Common myeloid progenitor, CD34-positive (primary cell): ENCODE measurements around the gene AKAP13.
A peak's percentile ranks its signal among the peaks of the same experiment; 100 is the strongest.
"Not testable (repeated sequence)": the region's sequence is repeated elsewhere in the genome, so short reads cannot be mapped to it uniquely, and the experiment has no call there.

Experiments used
- CTCF ChIA-PET: fragments of 350-600 bp; sonication (Branson Sonifier 250); formaldehyde crosslinking; loops from one replicate; lab custom pipeline; 2021; ENCODE audit warnings: antibody characterized with exemption; lab: Charles Lee
- POLR2A ChIA-PET: fragments of 350-600 bp; sonication (Branson Sonifier 250); formaldehyde crosslinking; loops from one replicate; lab custom pipeline; 2021; ENCODE audit warnings: antibody characterized with exemption; lab: Charles Lee
- DNase-seq, 3 donors: peaks; one replicate each; pipeline versions ENCODE4 v3.0.0 to v3.0.0-alpha.2; 2013
- H3K27ac ChIP-seq, 2 experiments: 1 replicate in 1 of 2; 2 replicates in 1 of 2; pipeline ENCODE4 v1.7.0; 2013; ENCODE audit warnings: inconsistent platforms in 2 of 2, low read length in 2 of 2, mild to moderate bottlenecking in 2 of 2, low read depth in 1 of 2, moderate library complexity in 1 of 2; ENCODE audit not compliant: severe bottlenecking in 2 of 2, insufficient read depth in 1 of 2, poor library complexity in 1 of 2
- H3K27me3 ChIP-seq, 5 experiments: replicated peaks in 2 of 5; 1 replicate in 3 of 5; 2 replicates in 2 of 5; pipeline versions ENCODE4 v1.6.1 to v1.7.0; 2013; ENCODE audit warnings: low read length in 4 of 5, mild to moderate bottlenecking in 2 of 5, moderate library complexity in 2 of 5, inconsistent platforms in 1 of 5; ENCODE audit not compliant: insufficient read depth in 5 of 5, control insufficient read depth in 4 of 5
- H3K36me3 ChIP-seq, 4 experiments: 1 replicate in 2 of 4; 2 replicates in 2 of 4; pipeline versions ENCODE4 v1.6.1 to v1.7.0; 2013; ENCODE audit warnings: low read length in 3 of 4, control low read depth in 1 of 4, mild to moderate bottlenecking in 1 of 4; ENCODE audit not compliant: control insufficient read depth in 4 of 4, insufficient read depth in 4 of 4
- H3K4me1 ChIP-seq, 4 experiments: 1 replicate in 3 of 4; 2 replicates in 1 of 4; pipeline versions ENCODE4 v1.6.1 to v1.7.1; 2013; ENCODE audit warnings: low read length in 3 of 4, mild to moderate bottlenecking in 3 of 4, control low read depth in 1 of 4, inconsistent platforms in 1 of 4, moderate library complexity in 1 of 4; ENCODE audit not compliant: control insufficient read depth in 4 of 4, insufficient read depth in 4 of 4; ENCODE audit errors: control extremely low read depth in 1 of 4
- H3K4me3 ChIP-seq, 7 experiments: 1 replicate in 4 of 7; 2 replicates in 3 of 7; pipeline versions ENCODE4 v1.5.1 to v1.7.0; 2013; ENCODE audit warnings: mild to moderate bottlenecking in 7 of 7, low read length in 6 of 7, moderate library complexity in 6 of 7, inconsistent platforms in 2 of 7, low read depth in 2 of 7, control low read depth in 1 of 7; ENCODE audit not compliant: insufficient read depth in 4 of 7, control insufficient read depth in 1 of 7; ENCODE audit errors: extremely low read depth in 1 of 7
- H3K9me3 ChIP-seq, 5 experiments: 1 replicate in 4 of 5; 2 replicates in 1 of 5; pipeline versions ENCODE4 v1.6.1 to v1.7.1; 2013; ENCODE audit warnings: low read length in 4 of 5, mild to moderate bottlenecking in 2 of 5, inconsistent platforms in 1 of 5, low read depth in 1 of 5, moderate library complexity in 1 of 5; ENCODE audit not compliant: control insufficient read depth in 4 of 5, insufficient read depth in 2 of 5; ENCODE audit errors: control extremely low read depth in 1 of 5
- WGBS: methylation state at CpG from one replicate; pipeline ENCODE4 v1.1.5; 2013; ENCODE audit not compliant: insufficient coverage; 5-methylcytosine and 5-hydroxymethylcytosine counted together

Gene AKAP13

GRCh38 chr15:85532689-85533088 is 152.3 kb downstream of the AKAP13 start:
- no peaks in the 10 kb centered on the region for H3K9me3 ChIP-seq
- DNase-seq = no peak
- no peak overlapping the region for H3K27ac ChIP-seq
- ChIA-PET CTCF (interaction anchor here (0.9 to 2.6 kb wide), 3 partner anchors 11 to 44 kb away, joined by 3 to 12 read pairs (median 4); no protein-coding TSS in a partner anchor), POLR2A (no interaction called here)
- no peaks in the 10 kb centered on the region for H3K27me3 ChIP-seq
- no peak overlapping the region for H3K4me3 ChIP-seq
- H3K4me1 ChIP-seq = peaks cover 26 to 38% (median 36%) of the 10 kb centered on the region in 4 experiments
- WGBS = 80% methylated on average over 1 of the region's 3 CpGs
- peaks cover 0 to 9% (median 0%) of the 10 kb centered on the region in 4 experiments for H3K36me3 ChIP-seq

GRCh38 chr15:85534031-85534430 is 153.6 kb downstream of the AKAP13 start:
- H3K27ac ChIP-seq = no peak overlapping the region
- 94% methylated on average over 2 of the region's 2 CpGs for WGBS
- H3K36me3 ChIP-seq = peaks cover 0 to 9% (median 0%) of the 10 kb centered on the region in 4 experiments
- no peaks in the 10 kb centered on the region for H3K27me3 ChIP-seq
- DNase-seq = peak; percentile 23 to 70 (median 58)
- ChIA-PET CTCF (interaction anchor here (2.6 kb wide), 1 partner anchor 10 kb away, joined by 12 read pairs; no protein-coding TSS in a partner anchor), POLR2A (interaction anchor here (0.6 kb wide), 1 partner anchor 23 kb away, joined by 5 read pairs; no protein-coding TSS in a partner anchor)
- peaks cover 21 to 36% (median 34%) of the 10 kb centered on the region in 4 experiments for H3K4me1 ChIP-seq
- H3K9me3 ChIP-seq = no peaks in the 10 kb centered on the region
- peak overlapping the region in 2 of 7 experiments; percentile 13 to 41 for H3K4me3 ChIP-seq

GRCh38 chr15:85535533-85536330 is 155.3 kb downstream of the AKAP13 start:
- H3K27ac ChIP-seq, H3K36me3 ChIP-seq, H3K4me3 ChIP-seq, H3K27me3 ChIP-seq, POLR2A ChIA-PET, H3K9me3 ChIP-seq: not testable (repeated sequence)
- CTCF ChIA-PET = interaction anchor here (2.6 kb wide), 1 partner anchor 8 kb away, joined by 12 read pairs; no protein-coding TSS in a partner anchor
- WGBS = 40% methylated on average over 5 of the region's 7 CpGs
- peak; percentile 16 to 74 (median 71) for DNase-seq
- H3K4me1 ChIP-seq = peaks cover 21 to 36% (median 34%) of the 10 kb centered on the region in 4 experiments

- WGBS = 100% methylated on average over 1 of the region's 4 CpGs
- H3K9me3 ChIP-seq = no peaks in the 10 kb centered on the region
- no peak overlapping the region for H3K4me3 ChIP-seq
- CTCF ChIA-PET = no interaction called here
- H3K36me3 ChIP-seq = no peaks in the 10 kb centered on the region
- no peaks in the 10 kb centered on the region for H3K27me3 ChIP-seq
- DNase-seq = no peak
- peaks cover 21 to 36% (median 34%) of the 10 kb centered on the region in 4 experiments for H3K4me1 ChIP-seq
- H3K27ac ChIP-seq = no peak overlapping the region
- POLR2A ChIA-PET = no interaction called here
Measured at GRCh38 chr15:85536341-85536740, 155.9 kb downstream of the AKAP13 start.

- POLR2A ChIA-PET = no interaction called here
- CTCF ChIA-PET = interaction anchor here (0.9 to 1.3 kb wide), 3 partner anchors 21 to 53 kb away, joined by 3 to 4 read pairs (median 3); no protein-coding TSS in a partner anchor
- DNase-seq = no peak
- no peaks in the 10 kb centered on the region for H3K9me3 ChIP-seq
- no peak overlapping the region for H3K27ac ChIP-seq
- peaks cover 20 to 38% (median 29%) of the 10 kb centered on the region in 4 experiments for H3K4me1 ChIP-seq
- no peaks in the 10 kb centered on the region for H3K27me3 ChIP-seq
- H3K36me3 ChIP-seq = peaks cover 0 to 3% (median 0%) of the 10 kb centered on the region in 4 experiments
- H3K4me3 ChIP-seq = no peak overlapping the region
Measured at GRCh38 chr15:85539491-85539890, 159.1 kb downstream of the AKAP13 start.

GRCh38 chr15:85540085-85540797 is 159.8 kb downstream of the AKAP13 start:
- no peaks in the 10 kb centered on the region for H3K9me3 ChIP-seq
- peaks cover 0 to 3% (median 0%) of the 10 kb centered on the region in 4 experiments for H3K36me3 ChIP-seq
- H3K27ac ChIP-seq = no peak overlapping the region
- no peaks in the 10 kb centered on the region for H3K27me3 ChIP-seq
- DNase-seq = no peak
- H3K4me3 ChIP-seq = no peak overlapping the region
- H3K4me1 ChIP-seq = peaks cover 15 to 37% (median 25%) of the 10 kb centered on the region in 4 experiments
- 100% methylated on average over 3 of the region's 6 CpGs for WGBS
- ChIA-PET POLR2A (no interaction called here), CTCF (interaction anchor here (0.8 to 1.4 kb wide), 3 partner anchors 32 to 65 kb away, joined by 3 to 4 read pairs (median 3); no protein-coding TSS in a partner anchor)
